Measurements from ENCODE around the gene ABCB11.

- TF ChIP-seq CTCF (IDR thresholded peaks at IDR 0.05) (no peak), POLR2A (IDR thresholded peaks at IDR 0.05) (no peak)
Measured at GRCh38 chr2:169023161-169023560, 8.0 kb downstream of the ABCB11 start.
